Central memory CD8-positive, alpha-beta T cell (primary cell): Measurements from ENCODE around the gene MDC1.
A peak's percentile ranks its signal among the peaks of the same experiment; 100 is the strongest.

Experiments
- ATAC-seq: fragments of 150-1000 bp; cut with Tn5 transposase; replicated peaks from 2 replicates; pipeline ENCODE4 v1.10.0; 2022; ENCODE audit warnings: mild to moderate bottlenecking, moderate FRiP score, moderate number of reproducible peaks; ENCODE audit not compliant: poor library complexity, severe bottlenecking; ENCODE audit errors: extremely low read depth
- DNase-seq, 2 donors: peaks; one replicate each; pipeline ENCODE4 v3.0.0; 2021; ENCODE audit warnings: low spot score in 2 of 2
- H3K27ac Mint-ChIP-seq: one replicate; pipeline ENCODE4 v1.8.0; 2022; ENCODE audit warnings: low read depth, mild to moderate bottlenecking, moderate library complexity, mixed read lengths
- H3K27me3 Mint-ChIP-seq: one replicate; pipeline ENCODE4 v1.8.0; 2022; ENCODE audit warnings: mixed read lengths
- H3K36me3 Mint-ChIP-seq: one replicate; pipeline ENCODE4 v1.8.0; 2022; ENCODE audit warnings: mild to moderate bottlenecking, moderate library complexity, mixed read lengths; ENCODE audit not compliant: insufficient read depth
- H3K4me1 Mint-ChIP-seq: one replicate; pipeline ENCODE4 v1.8.0; 2022; ENCODE audit warnings: mixed read lengths
- H3K4me3 Mint-ChIP-seq: one replicate; pipeline ENCODE4 v1.8.0; 2022; ENCODE audit warnings: mild to moderate bottlenecking, moderate library complexity, mixed read lengths
- H3K9me3 Mint-ChIP-seq: one replicate; pipeline ENCODE4 v1.8.0; 2022; ENCODE audit warnings: mixed read lengths

The MDC1 gene

DNA sequence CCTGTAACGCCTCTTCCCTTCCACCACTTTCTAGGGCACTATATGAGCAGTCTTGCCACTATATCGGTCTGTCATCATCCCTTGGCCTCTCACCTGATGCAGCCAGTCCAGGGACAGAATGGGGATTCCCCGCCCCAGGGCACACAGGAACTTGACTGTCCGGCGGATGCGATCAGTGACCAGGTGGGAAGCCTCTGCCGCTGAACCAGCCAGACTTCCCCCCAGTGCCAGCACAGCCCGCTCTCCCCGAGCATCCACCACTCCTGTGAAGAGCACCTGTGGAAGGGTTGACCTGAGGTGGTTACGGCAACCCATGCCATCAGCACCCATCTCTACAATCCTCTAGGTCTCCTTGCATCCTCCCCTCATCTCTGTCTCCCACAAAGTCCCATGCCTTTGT, 14.1 kb downstream of the MDC1 start:
- Mint-ChIP-seq H3K4me3 (no peak overlapping the region), H3K4me1 (no peaks in the 10 kb centered on the region), H3K27ac (no peak overlapping the region), H3K9me3 (no peaks in the 10 kb centered on the region), H3K27me3 (no peaks in the 10 kb centered on the region), H3K36me3 (peaks cover 29% of the 10 kb centered on the region)
- ATAC-seq (no peak), DNase-seq (no peak)

DNA sequence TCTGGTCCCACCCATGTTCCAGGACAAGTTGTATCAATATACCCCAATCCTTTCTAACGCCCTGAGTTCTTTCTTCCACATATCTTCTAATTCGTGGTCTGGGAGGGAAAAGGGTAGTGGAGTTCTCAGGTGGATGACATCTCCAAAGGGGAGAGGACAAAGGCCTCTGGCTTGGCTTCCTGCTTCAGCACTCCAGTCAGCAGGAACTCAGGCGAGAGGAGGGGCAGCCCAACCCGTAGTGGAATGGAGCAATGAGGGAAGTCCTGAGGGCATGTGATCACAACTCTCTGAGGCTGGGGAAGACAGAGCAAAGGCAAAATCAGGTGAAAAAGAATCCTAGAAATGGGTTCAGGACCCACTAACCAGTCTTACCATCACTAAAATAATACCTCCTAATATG, 16.7 kb downstream of the MDC1 start:
- Mint-ChIP-seq H3K36me3 (peaks cover 24% of the 10 kb centered on the region), H3K9me3 (no peaks in the 10 kb centered on the region), H3K27ac (no peak overlapping the region), H3K27me3 (no peaks in the 10 kb centered on the region), H3K4me3 (no peak overlapping the region), H3K4me1 (no peaks in the 10 kb centered on the region)
- no peak for DNase-seq
- no peak for ATAC-seq

DNA sequence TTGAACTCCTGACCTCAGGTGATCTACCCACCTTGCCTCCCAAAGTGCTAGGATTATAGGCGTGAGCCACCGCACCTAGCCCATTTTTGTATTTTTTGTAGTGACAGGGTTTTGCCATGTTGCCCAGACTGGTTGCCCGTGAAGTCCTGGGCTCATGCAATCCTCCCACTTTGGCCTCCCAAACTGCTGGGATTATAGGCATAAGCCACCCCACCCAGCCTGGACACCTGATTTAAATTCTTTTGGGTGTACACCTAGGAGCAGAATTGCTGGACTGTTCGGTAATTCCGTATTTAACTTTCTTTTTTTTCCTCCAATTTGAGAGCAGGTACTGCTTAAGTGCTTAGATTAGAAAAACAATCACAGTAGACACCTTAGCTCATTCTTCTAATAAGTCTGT, 20.6 kb downstream of the MDC1 start:
- H3K27me3 Mint-ChIP-seq, result no peaks in the 10 kb centered on the region
- H3K9me3 Mint-ChIP-seq, result no peaks in the 10 kb centered on the region
- H3K36me3 Mint-ChIP-seq, result peaks cover 8% of the 10 kb centered on the region
- no peak overlapping the region for H3K4me3 Mint-ChIP-seq
- peaks cover 10% of the 10 kb centered on the region for H3K4me1 Mint-ChIP-seq
- H3K27ac Mint-ChIP-seq, result no peak overlapping the region
- ATAC-seq, result no peak
- DNase-seq, result no peak

DNA sequence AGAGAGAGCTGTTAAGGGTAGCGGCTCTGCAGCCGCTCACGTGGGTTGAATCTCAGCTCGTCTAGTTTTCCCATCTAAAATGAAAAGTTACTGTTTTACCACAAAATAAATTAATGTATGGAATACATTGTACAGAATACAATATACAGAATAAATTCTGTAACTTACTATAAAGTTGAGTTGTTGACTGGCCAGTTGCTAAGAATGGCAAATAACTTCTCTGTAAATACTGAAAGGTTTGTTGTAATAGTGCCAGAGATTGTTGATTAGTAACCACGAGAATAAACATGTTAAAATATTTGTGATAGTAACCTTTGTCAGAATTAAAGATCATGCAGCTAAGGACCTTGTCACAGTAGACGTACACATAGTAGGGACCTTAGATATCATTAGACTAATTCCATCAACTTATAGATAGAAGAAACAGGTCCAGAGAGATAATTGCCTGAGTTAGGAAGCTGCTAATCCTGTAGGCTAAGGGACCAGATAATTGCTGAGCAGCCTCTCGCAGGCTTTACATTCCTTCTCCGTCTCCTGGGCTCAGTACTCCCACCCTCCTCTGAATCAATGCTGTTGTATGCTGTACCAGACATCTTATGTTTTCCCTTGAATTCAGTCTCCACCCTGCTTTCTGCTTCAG, 25.8 kb downstream of the MDC1 start:
- Mint-ChIP-seq H3K27me3 (no peaks in the 10 kb centered on the region), H3K4me1 (peaks cover 53% of the 10 kb centered on the region), H3K4me3 (peak overlapping the region; percentile 92), H3K36me3 (peaks cover 8% of the 10 kb centered on the region), H3K9me3 (no peaks in the 10 kb centered on the region), H3K27ac (peak overlapping the region; percentile 99)
- ATAC-seq (no peak), DNase-seq (no peak)

DNA sequence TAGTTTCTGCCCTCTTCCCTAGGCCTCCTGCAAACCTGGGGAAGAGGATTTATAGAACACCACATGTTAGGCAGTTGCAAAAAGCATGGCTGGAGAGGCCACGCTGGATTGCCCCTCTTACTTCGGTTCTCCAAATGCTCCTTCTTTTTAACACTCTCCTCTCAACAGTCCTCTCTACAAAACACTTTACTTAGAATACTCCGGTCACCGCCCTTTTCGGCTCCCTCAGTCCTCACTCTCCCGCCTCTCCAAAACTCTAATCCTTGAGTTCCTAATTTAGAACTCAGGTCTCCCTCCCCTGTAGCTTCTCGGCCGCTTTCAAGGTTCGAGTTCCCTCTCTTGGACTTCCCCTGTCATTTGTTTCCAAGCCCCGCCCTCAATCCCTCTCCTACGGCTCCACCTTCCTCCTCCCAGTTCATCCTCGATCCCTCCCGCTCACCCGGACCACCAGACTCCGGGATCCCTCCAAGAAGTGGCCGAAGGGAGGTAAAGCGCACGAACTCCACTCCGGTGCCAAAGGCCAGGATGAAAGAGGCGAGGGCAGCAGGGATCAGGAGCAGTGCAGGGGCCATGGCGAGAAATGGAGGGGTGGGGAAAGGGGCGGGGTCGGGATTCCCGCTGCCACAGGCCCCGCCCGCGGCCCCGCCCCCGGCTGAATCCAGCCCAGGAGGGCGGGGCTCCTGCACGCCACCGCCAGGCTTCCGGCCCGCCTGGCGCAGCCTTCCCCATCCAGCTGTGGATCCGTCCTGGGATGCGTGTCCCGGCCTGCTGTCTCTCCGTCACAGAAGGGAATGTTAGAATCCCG, 26.5 kb downstream of the MDC1 start, which contains the start of gene NRM:
TSS of gene NRM (minus strand) at position 582 of the 805 bp plus-strand sequence. CDS start at position 572, 10 bp downstream.
- no peak for ATAC-seq
- no peaks in the 10 kb centered on the region for H3K27me3 Mint-ChIP-seq
- no peaks in the 10 kb centered on the region for H3K9me3 Mint-ChIP-seq
- no peak for DNase-seq
- H3K4me1 Mint-ChIP-seq, result peaks cover 59% of the 10 kb centered on the region
- peaks cover 12% of the 10 kb centered on the region for H3K36me3 Mint-ChIP-seq
- peak within 1 kb of the TSS; percentile 99 for H3K27ac Mint-ChIP-seq
- peak within 1 kb of the TSS; percentile 92 for H3K4me3 Mint-ChIP-seq

DNA sequence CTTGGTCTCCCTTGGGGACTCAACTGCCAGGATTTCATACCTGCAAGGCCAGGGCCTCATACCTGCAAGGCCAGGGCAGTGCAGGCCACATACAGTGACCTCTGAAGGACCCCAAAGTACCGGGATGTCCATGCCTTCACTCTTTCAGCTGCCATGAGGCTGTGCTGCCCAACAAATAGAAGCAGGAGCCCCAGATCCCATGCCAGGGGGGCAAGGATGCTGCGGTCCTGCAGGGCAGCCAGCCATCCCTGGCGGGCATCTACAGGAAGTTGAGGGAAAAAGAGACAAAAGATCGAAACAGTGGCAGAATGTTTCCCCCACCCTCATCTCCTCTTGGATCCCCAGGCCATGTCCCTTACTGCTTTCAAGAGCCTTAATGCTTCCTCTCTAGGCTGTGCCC, 27.1 kb downstream of the MDC1 start:
- Mint-ChIP-seq H3K27ac (peak overlapping the region; percentile 99), H3K4me1 (peaks cover 65% of the 10 kb centered on the region), H3K4me3 (peak overlapping the region; percentile 92), H3K27me3 (no peaks in the 10 kb centered on the region), H3K9me3 (no peaks in the 10 kb centered on the region), H3K36me3 (peaks cover 15% of the 10 kb centered on the region)
- DNase-seq, result no peak
- ATAC-seq, result no peak

DNA sequence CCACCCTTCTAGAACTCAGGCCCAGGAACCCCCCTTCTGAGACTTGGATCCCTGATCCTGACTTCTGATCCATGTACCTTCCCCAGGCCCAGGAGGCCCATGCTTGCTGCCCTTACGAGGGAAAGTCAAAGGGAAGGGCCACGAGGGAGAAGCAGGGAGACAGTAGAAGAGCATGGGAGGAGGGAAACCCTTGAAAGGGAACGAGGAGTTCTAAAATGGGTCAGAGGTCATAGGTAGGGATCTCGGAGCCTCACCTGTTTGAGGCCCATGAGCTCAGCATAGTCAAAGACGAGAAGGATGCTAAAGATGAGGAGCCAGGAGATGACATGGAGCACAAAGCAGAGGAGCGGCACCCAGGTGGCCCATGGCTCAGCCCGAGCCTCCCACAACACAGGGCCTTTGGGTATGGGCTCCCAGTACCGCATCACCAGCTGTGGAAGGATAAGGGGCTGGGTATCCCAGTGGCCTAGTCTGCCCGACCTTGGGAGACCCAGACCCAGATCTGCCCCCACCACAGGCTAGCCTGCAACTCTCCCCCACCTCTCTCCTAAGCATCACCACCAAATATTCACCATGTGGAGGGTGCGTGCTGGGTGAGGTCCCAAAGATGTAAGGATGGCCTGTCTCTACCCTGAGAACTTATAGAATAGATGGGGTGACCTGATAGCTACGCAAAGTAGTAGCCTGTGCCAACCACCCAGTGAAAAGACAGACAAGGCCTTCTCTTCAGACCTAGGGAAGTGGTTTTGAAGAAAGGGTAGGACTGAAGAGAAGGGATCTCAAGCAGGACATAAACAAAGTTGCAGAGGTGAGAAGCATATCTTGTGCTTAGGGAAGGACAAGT, 27.8 kb downstream of the MDC1 start:
- Mint-ChIP-seq H3K36me3 (peaks cover 17% of the 10 kb centered on the region), H3K27ac (peak overlapping the region; percentile 99), H3K4me3 (peak overlapping the region; percentile 92), H3K27me3 (no peaks in the 10 kb centered on the region), H3K4me1 (peaks cover 68% of the 10 kb centered on the region), H3K9me3 (no peaks in the 10 kb centered on the region)
- DNase-seq, result no peak
- no peak for ATAC-seq

DNA sequence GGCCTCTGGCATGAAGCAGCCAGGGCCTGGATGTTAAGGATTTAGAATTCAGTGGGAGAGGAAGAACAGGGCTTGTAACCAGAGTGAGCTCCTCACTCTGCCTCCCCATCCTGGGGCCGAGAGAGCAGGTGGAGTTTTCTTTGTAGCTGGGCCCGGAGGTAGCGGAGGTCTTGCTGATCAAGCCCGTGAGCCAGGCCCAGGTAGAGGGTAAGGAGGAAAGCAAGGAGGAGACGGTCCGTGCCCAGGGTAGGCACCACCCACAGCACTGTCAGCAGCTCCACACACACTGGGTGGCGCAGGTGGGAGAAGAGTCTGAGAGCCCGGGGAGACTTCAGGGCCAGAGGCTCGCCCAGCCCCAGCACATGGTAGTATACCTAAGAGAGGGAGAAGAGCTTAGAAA, 28.5 kb downstream of the MDC1 start:
- ATAC-seq, result no peak
- H3K4me1 Mint-ChIP-seq, result peaks cover 68% of the 10 kb centered on the region
- H3K4me3 Mint-ChIP-seq, result peak overlapping the region; percentile 92
- H3K9me3 Mint-ChIP-seq, result no peaks in the 10 kb centered on the region
- no peaks in the 10 kb centered on the region for H3K27me3 Mint-ChIP-seq
- peak overlapping the region; percentile 99 for H3K27ac Mint-ChIP-seq
- no peak for DNase-seq
- H3K36me3 Mint-ChIP-seq, result peaks cover 17% of the 10 kb centered on the region

DNA sequence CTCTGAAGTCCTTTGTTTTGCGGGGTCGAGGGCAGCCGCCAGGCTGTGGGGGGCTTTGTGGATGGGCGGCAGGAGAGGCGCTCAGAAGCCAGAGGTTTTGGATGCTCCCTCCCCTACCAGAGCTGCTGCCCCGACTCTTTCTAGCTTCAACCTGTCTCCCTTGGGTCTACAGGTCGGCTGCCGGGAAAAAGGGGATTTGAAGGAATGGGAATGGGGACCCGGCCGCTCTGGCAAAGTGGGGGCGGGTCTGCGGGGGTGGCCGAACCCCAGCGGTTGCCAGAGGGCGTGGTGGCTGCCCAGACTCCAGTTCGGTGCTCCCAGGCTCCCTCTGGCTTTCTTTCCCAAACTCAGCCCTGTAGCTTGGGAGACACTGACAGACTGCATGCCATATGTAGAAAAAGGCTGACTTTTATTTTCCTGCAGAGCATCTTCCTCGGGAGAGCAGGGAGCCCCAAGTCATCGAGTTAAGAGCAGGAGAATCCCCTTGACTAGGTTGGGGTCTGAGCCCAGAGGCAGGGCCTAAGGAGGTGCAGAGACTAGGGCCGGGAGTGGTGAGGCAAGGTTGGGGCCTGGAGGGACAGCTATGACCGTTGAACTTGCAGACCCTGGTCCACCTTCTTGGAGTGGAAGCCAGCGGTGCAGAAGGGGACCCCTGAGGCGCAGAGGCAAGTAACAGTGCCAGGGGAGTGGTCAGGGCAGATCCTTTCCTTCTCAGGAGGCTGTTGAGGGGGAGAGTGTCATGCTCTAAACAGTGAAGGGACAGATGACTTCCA, 29.2 kb downstream of the MDC1 start:
- no peaks in the 10 kb centered on the region for H3K9me3 Mint-ChIP-seq
- peaks cover 71% of the 10 kb centered on the region for H3K4me1 Mint-ChIP-seq
- peaks cover 18% of the 10 kb centered on the region for H3K36me3 Mint-ChIP-seq
- H3K27ac Mint-ChIP-seq, result peak overlapping the region; percentile 99
- peak overlapping the region; percentile 92 for H3K4me3 Mint-ChIP-seq
- DNase-seq (no peak), ATAC-seq (no peak)
- H3K27me3 Mint-ChIP-seq, result no peaks in the 10 kb centered on the region

DNA sequence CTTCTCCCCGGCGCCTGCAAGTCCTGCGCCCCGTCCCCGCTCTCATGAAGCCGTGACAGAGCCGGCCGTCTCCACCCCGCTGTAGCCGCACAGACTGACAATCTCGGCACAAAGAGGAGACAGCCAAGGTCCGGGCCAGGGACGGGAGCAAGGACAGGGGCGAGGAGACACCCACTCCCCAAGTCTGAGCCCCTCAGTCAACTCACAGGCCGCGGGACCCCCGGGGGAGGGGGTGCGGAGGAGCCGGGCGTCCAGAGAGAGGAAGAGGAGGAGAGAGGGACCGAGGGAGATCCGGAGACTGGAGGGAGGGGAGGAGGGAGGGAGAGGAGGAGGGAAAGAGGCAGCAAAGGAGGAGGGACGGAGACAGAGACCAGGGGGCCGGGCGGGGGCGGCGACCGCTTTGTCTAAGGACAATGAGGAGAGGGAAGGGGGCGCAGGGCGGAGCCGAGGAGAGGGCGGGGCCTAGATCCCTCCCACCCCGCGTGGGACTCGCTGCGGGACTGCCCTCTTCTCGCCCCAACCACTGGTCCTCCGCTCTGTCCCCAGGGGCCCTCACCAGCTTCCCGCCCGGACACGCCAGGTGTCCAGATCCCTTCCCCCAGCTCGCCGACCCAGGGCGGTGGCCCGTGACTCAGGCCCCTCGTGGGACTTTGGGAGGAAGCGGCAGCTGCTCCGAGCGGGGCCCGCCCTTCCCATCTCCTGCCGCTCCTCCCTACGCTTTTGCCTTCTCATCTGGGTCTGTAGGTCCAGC, 30.0 kb downstream of the MDC1 start:
- Mint-ChIP-seq H3K36me3 (peaks cover 25% of the 10 kb centered on the region), H3K27ac (peak overlapping the region; percentile 99), H3K9me3 (no peaks in the 10 kb centered on the region), H3K4me3 (peak overlapping the region; percentile 92), H3K27me3 (no peaks in the 10 kb centered on the region), H3K4me1 (peaks cover 75% of the 10 kb centered on the region)
- DNase-seq (peak in 1 of 2 donors; percentile 33), ATAC-seq (peak; percentile 13)

DNA sequence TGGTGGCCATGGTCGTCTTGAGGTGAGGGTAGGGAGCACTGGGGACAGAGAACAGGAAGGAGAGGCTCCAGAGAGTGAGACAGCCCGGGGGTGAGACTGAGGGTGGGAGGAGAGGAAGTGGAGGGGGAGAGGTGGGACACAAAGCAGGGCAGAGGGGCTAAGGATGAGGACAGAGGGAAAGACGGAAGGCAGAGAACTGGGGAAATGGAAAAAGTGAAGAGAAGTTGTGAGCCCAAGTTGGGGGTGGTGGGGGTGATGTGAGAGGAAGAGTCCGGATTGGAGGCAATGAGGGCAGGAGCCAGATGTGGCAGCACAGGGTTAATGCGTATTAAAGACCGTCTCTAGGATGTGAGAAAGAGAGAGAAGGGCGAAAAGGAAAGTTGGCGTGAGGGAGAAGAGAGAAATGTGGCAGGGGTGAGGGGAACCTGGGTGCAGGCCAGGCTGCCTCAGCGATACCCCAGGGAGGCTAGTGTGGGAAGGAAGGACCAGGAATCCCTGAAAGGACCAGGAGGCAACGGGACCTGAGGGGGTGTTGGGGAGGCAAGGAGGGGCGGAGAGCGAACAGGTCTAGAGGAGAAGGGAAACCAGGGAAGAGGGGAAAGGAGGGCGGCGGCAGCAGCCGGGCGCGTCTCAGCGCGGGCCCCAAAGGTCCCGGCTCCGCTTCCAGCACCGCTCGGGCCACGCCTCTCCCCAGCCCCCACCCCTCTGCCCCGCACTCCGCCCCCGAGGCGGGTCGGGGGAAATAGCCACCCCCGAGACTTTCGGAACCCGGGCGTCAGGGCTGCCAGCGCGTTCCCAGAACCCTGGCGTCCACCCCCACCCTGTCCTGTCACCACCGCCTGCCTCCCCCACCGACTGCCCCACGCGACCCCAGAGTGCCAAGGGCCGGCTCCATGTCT, 30.8 kb downstream of the MDC1 start, which contains the start of gene PPP1R18:
TSS of gene PPP1R18 (minus strand) at position 637 of the 899 bp plus-strand sequence. CDS start at position 10, 627 bp downstream.
- ATAC-seq (peak; percentile 48), DNase-seq (peak; percentile 53 to 59)
- Mint-ChIP-seq H3K36me3 (peaks cover 34% of the 10 kb centered on the region), H3K4me1 (peaks cover 75% of the 10 kb centered on the region), H3K4me3 (peak within 1 kb of the TSS; percentile 92), H3K27me3 (no peaks in the 10 kb centered on the region), H3K9me3 (no peaks in the 10 kb centered on the region), H3K27ac (peak within 1 kb of the TSS; percentile 99)
